ENCODE results near the gene FAM110A. TPM values are rescaled to one million over a fixed set of nuclear protein-coding genes. Genes with fewer than 3 reads are reported as not detected.

The FAM110A gene
- total and polyA plus RNA-seq, 2 of the 8 experiments (the other 6 are each of a cell fraction or from before 2014, with no cell fraction given), result 10.1 to 10.9 TPM

DNA sequence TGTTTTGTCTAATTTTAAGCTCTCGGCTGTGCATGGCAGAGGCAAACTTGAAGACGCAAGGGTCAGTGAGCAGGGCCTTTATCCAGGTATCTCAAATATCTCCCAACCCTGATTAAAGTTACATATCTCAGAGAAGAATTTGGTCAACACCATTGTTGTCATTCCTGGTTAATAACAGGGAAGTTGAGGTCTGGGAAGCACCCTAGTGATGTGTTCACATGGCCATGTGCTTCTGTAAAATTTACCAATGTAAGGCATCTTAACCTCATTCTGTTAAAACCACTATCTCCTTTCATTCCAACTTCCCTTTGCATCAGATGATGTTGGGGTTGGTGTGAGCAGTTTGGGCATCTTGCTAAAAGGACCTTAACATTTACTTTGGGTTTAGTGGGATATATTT is 4.0 kb upstream of the FAM110A start (continued):
- TF ChIP-seq, protein P1, sequence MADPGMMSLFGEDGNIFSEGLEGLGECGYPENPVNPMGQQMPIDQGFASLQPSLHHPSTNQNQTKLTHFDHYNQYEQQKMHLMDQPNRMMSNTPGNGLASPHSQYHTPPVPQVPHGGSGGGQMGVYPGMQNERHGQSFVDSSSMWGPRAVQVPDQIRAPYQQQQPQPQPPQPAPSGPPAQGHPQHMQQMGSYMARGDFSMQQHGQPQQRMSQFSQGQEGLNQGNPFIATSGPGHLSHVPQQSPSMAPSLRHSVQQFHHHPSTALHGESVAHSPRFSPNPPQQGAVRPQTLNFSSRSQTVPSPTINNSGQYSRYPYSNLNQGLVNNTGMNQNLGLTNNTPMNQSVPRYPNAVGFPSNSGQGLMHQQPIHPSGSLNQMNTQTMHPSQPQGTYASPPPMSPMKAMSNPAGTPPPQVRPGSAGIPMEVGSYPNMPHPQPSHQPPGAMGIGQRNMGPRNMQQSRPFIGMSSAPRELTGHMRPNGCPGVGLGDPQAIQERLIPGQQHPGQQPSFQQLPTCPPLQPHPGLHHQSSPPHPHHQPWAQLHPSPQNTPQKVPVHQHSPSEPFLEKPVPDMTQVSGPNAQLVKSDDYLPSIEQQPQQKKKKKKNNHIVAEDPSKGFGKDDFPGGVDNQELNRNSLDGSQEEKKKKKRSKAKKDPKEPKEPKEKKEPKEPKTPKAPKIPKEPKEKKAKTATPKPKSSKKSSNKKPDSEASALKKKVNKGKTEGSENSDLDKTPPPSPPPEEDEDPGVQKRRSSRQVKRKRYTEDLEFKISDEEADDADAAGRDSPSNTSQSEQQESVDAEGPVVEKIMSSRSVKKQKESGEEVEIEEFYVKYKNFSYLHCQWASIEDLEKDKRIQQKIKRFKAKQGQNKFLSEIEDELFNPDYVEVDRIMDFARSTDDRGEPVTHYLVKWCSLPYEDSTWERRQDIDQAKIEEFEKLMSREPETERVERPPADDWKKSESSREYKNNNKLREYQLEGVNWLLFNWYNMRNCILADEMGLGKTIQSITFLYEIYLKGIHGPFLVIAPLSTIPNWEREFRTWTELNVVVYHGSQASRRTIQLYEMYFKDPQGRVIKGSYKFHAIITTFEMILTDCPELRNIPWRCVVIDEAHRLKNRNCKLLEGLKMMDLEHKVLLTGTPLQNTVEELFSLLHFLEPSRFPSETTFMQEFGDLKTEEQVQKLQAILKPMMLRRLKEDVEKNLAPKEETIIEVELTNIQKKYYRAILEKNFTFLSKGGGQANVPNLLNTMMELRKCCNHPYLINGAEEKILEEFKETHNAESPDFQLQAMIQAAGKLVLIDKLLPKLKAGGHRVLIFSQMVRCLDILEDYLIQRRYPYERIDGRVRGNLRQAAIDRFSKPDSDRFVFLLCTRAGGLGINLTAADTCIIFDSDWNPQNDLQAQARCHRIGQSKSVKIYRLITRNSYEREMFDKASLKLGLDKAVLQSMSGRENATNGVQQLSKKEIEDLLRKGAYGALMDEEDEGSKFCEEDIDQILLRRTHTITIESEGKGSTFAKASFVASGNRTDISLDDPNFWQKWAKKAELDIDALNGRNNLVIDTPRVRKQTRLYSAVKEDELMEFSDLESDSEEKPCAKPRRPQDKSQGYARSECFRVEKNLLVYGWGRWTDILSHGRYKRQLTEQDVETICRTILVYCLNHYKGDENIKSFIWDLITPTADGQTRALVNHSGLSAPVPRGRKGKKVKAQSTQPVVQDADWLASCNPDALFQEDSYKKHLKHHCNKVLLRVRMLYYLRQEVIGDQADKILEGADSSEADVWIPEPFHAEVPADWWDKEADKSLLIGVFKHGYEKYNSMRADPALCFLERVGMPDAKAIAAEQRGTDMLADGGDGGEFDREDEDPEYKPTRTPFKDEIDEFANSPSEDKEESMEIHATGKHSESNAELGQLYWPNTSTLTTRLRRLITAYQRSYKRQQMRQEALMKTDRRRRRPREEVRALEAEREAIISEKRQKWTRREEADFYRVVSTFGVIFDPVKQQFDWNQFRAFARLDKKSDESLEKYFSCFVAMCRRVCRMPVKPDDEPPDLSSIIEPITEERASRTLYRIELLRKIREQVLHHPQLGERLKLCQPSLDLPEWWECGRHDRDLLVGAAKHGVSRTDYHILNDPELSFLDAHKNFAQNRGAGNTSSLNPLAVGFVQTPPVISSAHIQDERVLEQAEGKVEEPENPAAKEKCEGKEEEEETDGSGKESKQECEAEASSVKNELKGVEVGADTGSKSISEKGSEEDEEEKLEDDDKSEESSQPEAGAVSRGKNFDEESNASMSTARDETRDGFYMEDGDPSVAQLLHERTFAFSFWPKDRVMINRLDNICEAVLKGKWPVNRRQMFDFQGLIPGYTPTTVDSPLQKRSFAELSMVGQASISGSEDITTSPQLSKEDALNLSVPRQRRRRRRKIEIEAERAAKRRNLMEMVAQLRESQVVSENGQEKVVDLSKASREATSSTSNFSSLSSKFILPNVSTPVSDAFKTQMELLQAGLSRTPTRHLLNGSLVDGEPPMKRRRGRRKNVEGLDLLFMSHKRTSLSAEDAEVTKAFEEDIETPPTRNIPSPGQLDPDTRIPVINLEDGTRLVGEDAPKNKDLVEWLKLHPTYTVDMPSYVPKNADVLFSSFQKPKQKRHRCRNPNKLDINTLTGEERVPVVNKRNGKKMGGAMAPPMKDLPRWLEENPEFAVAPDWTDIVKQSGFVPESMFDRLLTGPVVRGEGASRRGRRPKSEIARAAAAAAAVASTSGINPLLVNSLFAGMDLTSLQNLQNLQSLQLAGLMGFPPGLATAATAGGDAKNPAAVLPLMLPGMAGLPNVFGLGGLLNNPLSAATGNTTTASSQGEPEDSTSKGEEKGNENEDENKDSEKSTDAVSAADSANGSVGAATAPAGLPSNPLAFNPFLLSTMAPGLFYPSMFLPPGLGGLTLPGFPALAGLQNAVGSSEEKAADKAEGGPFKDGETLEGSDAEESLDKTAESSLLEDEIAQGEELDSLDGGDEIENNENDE (IDR thresholded peaks at IDR 0.05; ENCODE audit: insufficient replicate concordance, low read length), result no peak
- TF ChIP-seq CBX8 (IDR thresholded peaks at IDR 0.05; ENCODE audit: borderline replicate concordance, low read depth, low read length) (no peak), TBP (IDR thresholded peaks at IDR 0.05; ENCODE audit: low read depth, low read length) (no peak), NANOG (IDR thresholded peaks at IDR 0.05; ENCODE audit: insufficient read depth, low read depth, low read length, poor library complexity, severe bottlenecking) (no peak), YY1 (IDR thresholded peaks at IDR 0.05; ENCODE audit: low read depth, low read length) (no peak), SUZ12 (IDR thresholded peaks at IDR 0.05; ENCODE audit: low read length) (no peak), POU5F1 (IDR thresholded peaks at IDR 0.05; ENCODE audit: low read depth, low read length) (no peak), RFX5 (IDR thresholded peaks at IDR 0.05; ENCODE audit: borderline replicate concordance, low read depth, low read length) (no peak), TAF7 (optimal IDR thresholded peaks at IDR 0.05; ENCODE audit: borderline replicate concordance, low read depth, low read length) (no peak), JUND (IDR thresholded peaks at IDR 0.05; ENCODE audit: low read length) (no peak), BACH1 (IDR thresholded peaks at IDR 0.05; ENCODE audit: low read length) (no peak), FOSL1 (IDR thresholded peaks at IDR 0.05; ENCODE audit: insufficient read depth, low read depth, low read length) (no peak)
